ENCODE data around the gene RCN1. TPM values are rescaled to one million over a fixed set of nuclear protein-coding genes. Genes with fewer than 3 reads are reported as not detected.

RCN1 gene
- 10 to 100 TPM; 19.2 TPM for total RNA-seq

GRCh38 chr11:32090545-32091370 lies at the start of gene RCN1:
RCN1 (plus strand) TSS chr11:32091074; CDS start chr11:32091197, 123 bp downstream.

All from activated naive CD4-positive, alpha-beta T cell treated with anti-CD3 and anti-CD28 coated beads, Interleukin-2, amount 10 ng/mL, durations not matched to agents 5 hours and 36 hours (primary cell).